Measurements from ENCODE around the gene IRAK1. TPM values are rescaled to one million over a fixed set of nuclear protein-coding genes. Genes with fewer than 3 reads are reported as not detected.

IRAK1 gene
- total RNA-seq, 1 donor from 2014 or later, result 73.1 TPM

DNA sequence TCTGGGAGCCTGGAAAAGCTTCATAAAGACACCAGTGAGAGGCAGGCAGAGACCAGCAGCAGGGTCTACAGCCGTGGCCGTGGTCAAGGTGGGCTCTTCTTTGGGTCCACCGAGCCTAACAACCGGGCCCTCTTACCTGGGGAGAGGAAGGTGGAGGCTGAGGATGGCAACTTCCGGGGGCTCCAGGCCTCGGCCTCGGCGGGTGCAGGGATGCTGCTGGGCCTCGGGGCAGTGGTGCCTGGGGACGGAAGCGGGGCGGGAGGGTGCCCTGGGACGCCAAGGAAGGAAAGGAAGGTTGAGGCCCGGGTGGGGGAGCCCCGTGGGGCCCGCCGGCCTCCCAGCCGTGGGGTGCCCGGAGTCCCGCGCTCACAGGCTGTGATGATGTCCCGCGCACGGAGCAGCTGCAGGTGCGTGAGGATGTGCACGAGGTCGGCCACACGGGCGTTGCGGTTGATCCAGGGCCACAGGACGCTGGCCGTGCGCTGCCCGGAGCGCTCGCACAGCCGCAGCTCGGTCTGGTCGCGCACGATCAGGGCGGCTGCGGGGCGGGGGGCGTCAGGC, 561 bp downstream of the IRAK1 start:
- intact Hi-C loops (cut with DNase I), result no loop called here
- Histone ChIP-seq H3K4me3 (peak overlapping the region; percentile 61), H3K4me1 (peaks cover 17% of the 10 kb centered on the region), H3K27me3 (ENCODE audit: low read depth) (no peaks in the 10 kb centered on the region), H3K9me3 (no peaks in the 10 kb centered on the region), H3K36me3 (peaks cover 27% of the 10 kb centered on the region), H3K27ac (peak overlapping the region; percentile 84)
- TF ChIP-seq, protein P1, sequence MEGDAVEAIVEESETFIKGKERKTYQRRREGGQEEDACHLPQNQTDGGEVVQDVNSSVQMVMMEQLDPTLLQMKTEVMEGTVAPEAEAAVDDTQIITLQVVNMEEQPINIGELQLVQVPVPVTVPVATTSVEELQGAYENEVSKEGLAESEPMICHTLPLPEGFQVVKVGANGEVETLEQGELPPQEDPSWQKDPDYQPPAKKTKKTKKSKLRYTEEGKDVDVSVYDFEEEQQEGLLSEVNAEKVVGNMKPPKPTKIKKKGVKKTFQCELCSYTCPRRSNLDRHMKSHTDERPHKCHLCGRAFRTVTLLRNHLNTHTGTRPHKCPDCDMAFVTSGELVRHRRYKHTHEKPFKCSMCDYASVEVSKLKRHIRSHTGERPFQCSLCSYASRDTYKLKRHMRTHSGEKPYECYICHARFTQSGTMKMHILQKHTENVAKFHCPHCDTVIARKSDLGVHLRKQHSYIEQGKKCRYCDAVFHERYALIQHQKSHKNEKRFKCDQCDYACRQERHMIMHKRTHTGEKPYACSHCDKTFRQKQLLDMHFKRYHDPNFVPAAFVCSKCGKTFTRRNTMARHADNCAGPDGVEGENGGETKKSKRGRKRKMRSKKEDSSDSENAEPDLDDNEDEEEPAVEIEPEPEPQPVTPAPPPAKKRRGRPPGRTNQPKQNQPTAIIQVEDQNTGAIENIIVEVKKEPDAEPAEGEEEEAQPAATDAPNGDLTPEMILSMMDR (IDR thresholded peaks at IDR 0.05), result no peak
- ATAC-seq, result peak in 1 of 2 donors; percentile 12
- DNase-seq, result no peak

DNA sequence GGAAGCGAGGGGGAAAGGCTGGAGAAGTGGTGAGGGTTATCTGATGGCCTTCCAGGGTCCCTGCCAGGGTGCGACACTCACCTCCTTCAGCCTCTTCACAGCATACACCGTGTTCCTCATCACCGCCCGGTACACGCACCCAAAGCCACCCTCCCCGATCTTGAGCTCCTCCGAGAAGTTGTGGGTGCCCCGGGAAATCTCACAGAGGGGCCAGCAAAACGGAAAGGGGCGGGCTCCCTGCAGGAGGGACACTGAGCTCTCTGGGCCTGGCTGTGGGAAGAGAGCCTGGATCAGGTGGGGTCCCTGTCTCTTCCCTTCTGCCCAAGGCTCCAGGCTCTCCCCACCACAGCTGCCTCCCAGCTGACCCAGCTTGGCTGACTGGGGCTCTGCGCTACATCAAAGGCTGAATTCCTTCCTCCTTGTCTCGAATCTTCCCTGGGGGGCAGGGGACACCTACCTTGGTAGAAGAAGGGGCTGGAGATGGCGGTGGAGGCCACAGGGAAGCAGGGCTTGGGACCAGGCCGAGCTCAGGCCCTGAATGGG, 1.1 kb downstream of the IRAK1 start:
- H3K4me3 ChIP-seq, result peak overlapping the region; percentile 61
- peaks cover 27% of the 10 kb centered on the region for H3K36me3 ChIP-seq
- TF ChIP-seq, protein P1 (IDR thresholded peaks at IDR 0.05), result no peak
- peaks cover 21% of the 10 kb centered on the region for H3K4me1 ChIP-seq
- DNase-seq (no peak), ATAC-seq (no peak)
- intact Hi-C loops (cut with DNase I), result no loop called here
- H3K27ac ChIP-seq, result peak overlapping the region; percentile 84
- no peaks in the 10 kb centered on the region for H3K9me3 ChIP-seq
- H3K27me3 ChIP-seq (ENCODE audit: low read depth), result no peaks in the 10 kb centered on the region

DNA sequence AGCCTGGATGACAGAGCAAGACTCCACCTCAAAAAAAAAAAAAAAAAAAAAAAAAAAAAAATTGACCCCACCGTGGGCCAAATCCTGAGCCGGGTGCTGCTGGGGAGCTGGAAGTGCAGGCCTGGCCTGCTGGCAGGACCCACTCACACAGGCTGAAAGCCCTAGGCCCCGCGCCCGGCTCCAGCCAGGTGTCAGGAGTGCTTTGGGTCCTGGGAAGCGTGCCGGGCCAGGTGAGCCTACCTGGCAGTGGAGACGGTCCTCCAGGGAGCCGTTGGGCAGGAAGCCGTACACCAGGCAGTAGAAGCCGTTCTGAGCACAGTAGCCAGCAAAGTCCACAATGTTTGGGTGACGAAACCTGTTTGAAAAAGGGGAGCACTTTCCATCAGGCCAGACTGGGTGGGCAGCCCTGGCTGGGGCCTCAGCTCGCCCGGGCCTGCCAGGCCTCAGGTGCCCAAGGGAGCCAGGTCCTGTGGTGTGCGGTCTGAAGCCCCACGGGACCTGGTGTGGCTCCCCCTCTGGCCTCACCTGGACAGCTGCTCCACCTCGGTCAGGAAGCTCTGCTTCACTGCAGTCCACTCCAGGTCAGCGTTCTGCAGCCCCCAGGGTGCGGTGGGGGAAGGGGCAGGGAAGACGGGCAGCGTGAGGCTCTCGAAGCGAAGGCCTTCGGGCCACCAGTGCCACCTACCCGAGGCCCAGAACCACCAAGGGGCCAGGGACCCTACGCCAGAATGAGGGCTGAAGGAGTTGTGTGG, 1.8 kb downstream of the IRAK1 start:
- Histone ChIP-seq H3K9me3 (no peaks in the 10 kb centered on the region), H3K36me3 (peaks cover 27% of the 10 kb centered on the region), H3K4me3 (peak overlapping the region; percentile 61), H3K27me3 (ENCODE audit: low read depth) (no peaks in the 10 kb centered on the region), H3K4me1 (peaks cover 23% of the 10 kb centered on the region), H3K27ac (peak overlapping the region; percentile 84)
- no peak for ATAC-seq
- DNase-seq, result no peak
- intact Hi-C loops (cut with DNase I), result no loop called here
- TF ChIP-seq, protein P1 (IDR thresholded peaks at IDR 0.05), result no peak

DNA sequence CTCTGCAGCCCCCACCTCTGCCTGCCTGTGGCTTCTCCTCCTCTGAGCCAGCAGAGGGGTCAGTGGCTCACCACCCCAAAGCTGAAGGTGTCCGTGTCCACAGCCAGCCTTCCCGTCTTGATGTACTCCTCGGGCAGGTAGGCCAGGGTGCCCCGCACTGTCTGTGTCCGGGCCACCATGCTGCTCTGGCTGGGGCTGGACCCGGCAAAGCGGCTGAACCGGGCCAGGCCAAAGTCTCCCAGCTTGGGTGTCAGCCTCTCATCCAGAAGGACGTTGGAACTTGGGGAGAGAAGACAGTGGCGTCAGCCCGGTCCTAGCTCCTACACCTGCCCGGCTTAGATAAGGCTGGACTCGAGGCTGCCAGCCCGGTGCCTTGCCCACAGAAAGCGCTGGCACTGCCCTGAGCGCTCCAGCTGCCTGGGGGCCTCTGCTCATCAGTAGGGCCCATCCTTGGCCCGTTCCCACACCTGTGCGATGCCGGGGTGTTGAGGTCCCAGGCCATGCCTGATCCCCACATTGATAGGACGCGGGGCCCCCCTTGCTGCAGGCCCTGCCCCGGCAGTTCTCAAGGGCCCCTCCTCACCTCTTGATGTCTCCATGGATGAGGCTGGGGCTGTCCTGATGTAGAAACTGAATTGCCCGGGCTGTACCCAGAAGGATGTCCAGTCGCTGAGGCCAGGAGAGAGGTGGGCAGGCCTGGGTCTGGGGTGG, 3.2 kb downstream of the IRAK1 start:
- Histone ChIP-seq H3K27ac (no peak overlapping the region), H3K27me3 (ENCODE audit: low read depth) (no peaks in the 10 kb centered on the region), H3K36me3 (peaks cover 27% of the 10 kb centered on the region), H3K4me1 (peaks cover 27% of the 10 kb centered on the region), H3K4me3 (no peak overlapping the region), H3K9me3 (no peaks in the 10 kb centered on the region)
- intact Hi-C loops (cut with DNase I), result no loop called here
- DNase-seq (no peak), ATAC-seq (no peak)
- TF ChIP-seq, protein P1 (IDR thresholded peaks at IDR 0.05), result no peak

DNA sequence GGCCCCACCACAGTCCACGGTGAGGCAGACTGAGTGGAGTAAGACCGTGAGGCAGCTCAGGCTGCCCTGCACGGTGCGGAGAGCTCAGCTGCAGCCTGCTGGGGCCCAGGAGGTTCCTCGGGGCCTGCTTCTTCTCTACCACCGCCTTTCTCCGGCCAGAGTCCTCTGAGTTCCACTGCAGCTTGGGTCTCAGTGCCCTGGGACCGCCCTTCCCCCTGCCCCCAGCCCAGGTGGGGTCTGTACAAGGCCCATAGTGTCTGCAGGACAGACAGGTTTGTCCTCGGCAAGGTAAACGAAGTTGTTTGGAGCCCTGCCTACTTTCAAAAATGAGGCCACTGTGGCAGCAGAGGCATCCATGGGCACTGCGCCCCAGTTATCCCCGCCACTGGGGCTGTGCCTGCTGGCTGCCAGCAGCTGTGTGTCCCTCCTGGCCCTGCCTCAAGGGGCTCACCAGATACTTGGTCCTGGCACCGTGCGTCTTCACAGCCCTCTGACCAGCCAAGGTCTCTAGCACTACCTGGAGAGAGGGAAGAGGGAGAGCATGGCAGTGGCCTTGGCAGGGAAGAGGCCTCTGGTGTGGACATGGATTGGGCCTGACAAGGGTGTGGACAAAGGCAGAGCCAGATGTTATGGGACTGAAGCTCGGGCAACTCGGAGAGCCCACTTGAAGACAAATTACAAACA, 4.0 kb downstream of the IRAK1 start:
- no peaks in the 10 kb centered on the region for H3K27me3 ChIP-seq (ENCODE audit: low read depth)
- H3K4me3 ChIP-seq, result no peak overlapping the region
- TF ChIP-seq, protein P1 (IDR thresholded peaks at IDR 0.05), result no peak
- ATAC-seq (no peak), DNase-seq (no peak)
- H3K27ac ChIP-seq, result no peak overlapping the region
- intact Hi-C loops (cut with DNase I), result no loop called here
- peaks cover 27% of the 10 kb centered on the region for H3K4me1 ChIP-seq
- H3K9me3 ChIP-seq, result no peaks in the 10 kb centered on the region
- H3K36me3 ChIP-seq, result peaks cover 27% of the 10 kb centered on the region
